T-helper 1 cell treated with Interleukin-12 subunit alpha and Interleukin-12 subunit beta and Interleukin-4 antibody, amounts not matched to agents 30 ng/mL and 1 ng/mL, for 36 hours (primary cell): ENCODE data around the gene ST7. TPM values are rescaled to one million over a fixed set of nuclear protein-coding genes. Genes with fewer than 3 reads are reported as not detected.

Experiments
- intact Hi-C: fragments of 100-400 bp; cut with micrococcal nuclease; formaldehyde crosslinking; loops from one replicate; pipeline ENCODE4 v1.15.1; 2024
- total RNA-seq: library from RNA; stranded (reverse); gene quantifications from 2 replicates; pipeline ENCODE4 v1.2.3, GENCODE V29; 2022

ST7 gene, protein sequence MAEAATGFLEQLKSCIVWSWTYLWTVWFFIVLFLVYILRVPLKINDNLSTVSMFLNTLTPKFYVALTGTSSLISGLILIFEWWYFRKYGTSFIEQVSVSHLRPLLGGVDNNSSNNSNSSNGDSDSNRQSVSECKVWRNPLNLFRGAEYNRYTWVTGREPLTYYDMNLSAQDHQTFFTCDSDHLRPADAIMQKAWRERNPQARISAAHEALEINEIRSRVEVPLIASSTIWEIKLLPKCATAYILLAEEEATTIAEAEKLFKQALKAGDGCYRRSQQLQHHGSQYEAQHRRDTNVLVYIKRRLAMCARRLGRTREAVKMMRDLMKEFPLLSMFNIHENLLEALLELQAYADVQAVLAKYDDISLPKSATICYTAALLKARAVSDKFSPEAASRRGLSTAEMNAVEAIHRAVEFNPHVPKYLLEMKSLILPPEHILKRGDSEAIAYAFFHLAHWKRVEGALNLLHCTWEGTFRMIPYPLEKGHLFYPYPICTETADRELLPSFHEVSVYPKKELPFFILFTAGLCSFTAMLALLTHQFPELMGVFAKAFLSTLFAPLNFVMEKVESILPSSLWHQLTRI
- total RNA-seq: 3.2 and 3.4 TPM in 2 replicates

DNA sequence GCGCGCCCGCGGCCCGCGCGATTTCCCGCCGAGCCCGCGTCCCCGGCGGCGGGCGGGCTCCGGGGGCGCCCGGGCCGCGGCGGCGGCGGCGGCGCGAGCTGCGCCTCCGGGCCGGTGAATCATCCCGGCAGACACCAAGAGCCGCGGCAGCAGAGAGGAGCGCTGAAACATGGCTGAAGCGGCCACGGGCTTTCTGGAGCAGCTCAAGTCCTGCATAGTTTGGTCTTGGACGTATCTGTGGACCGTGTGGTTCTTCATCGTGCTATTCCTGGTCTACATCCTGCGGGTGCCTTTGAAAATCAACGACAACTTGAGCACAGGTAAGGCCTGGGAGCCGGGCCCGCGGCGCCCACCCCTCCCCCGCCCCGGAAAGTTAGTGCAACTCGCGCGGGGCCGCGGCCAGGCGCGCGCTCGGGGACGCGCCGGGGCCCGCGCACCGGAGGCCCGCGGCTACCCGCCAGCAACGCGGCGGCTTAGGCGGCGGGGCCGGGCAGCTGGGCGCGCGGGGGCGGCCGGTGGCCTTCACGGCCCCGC, at the start of gene ST7:
TSS of gene ST7 (plus strand) at position 130 of the 534 bp plus-strand sequence. CDS start at position 170, 40 bp downstream.
- intact Hi-C loops: loop anchor here (1.0 to 5.0 kb wide), 4 partner anchors 23 to 741 kb away; partner anchors contain the start of genes CAPZA2 and TES

GRCh38 chr7:116906391-116906790, 46.9 kb upstream of the ST7 start:
- intact Hi-C loops: no loop called here

DNA sequence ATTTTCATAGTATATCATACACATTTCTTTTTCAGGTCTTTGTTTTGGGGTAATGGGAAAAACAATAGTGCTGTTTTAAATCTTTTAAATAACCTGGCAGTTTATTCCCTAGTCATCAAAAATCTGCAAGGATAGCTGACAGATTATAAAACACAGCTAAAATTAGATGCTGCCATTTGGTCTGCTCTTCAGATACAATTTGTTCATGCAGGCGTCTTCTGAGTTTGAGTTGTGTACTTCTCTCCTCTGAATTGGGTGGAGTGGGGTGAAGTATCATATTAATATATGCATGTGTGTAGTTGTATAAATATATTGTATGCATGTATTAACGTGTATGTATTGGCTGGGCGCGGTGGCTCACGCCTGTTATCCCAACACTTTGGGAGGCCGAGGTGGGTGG, 42.9 kb upstream of the ST7 start:
- intact Hi-C loops: no loop called here

- intact Hi-C loops: no loop called here
Measured at GRCh38 chr7:116911801-116912200, 41.5 kb upstream of the ST7 start.

GRCh38 chr7:116912269-116912909, 40.9 kb upstream of the ST7 start:
- intact Hi-C loops: no loop called here

DNA sequence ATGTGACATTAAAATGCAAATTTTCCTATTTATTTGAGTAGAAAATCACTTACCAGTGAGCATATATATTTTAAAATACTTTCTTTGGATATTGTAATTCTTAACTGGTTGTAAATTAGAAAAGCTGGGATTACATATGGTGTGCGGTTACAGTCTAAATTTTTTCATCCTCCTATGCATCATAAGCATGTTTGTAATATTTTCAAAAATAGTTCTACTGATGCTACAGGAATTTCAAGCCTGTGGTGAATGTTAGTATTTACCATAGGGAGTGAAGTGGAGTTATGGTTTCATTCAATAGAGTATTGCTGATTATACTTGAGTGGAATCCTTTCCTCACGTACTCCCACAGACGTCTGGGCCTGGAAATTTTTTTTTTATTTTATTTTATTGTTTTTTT, 34.6 kb upstream of the ST7 start:
- intact Hi-C loops: no loop called here

GRCh38 chr7:116920359-116920758, 32.9 kb upstream of the ST7 start:
- intact Hi-C loops: no loop called here

- intact Hi-C loops: no loop called here
Measured at GRCh38 chr7:116922545-116922944, 30.8 kb upstream of the ST7 start.

GRCh38 chr7:116924741-116925140, 28.6 kb upstream of the ST7 start:
- intact Hi-C loops: no loop called here

GRCh38 chr7:116929021-116929420, 24.3 kb upstream of the ST7 start:
- intact Hi-C loops: no loop called here

DNA sequence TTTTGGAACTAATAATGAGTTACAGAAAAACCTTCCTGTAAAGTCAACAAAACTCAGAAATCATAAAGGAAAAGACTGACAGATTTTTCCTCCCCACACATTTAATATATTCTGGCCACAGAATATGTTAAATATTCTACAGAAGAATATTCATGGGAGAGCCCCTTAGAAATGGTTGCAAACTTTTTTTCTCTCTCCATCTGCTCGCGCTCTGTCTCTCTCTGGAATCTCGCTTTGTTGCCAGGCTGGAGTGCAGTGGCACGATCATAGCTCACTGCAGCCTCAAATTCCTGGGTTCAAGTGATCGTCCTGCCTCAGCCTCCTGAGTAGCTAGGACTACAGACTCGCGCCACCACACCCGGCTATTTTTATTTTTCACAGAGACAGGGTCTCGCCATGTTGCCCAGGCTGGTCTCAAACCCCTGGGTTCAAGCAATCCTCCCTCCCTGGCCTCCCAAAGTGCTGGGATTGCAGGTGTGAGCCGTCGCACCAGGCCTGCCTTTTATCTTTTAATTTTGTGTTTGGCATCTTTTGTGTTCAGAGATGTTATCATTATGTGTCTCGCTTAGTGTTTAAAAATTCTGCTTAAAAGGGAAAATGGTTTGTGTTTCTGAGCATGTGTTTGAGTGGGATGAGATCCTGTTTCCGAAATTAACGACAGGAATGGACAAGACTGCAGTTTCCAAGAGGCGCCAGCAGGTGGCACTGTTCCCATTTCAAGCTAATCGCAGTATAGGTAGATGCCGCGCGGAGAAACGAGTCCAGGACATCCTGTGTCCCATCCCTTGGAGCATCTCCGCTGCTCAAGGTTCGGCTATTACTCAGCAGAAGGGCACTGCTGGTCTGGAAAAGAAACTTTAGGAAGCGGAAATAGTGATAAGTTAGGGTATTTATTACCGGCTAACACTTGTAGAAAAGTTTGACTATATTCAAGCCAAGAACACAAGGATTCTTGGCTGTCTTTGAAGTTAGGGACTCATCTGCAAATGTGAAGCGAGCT, 23.1 kb upstream of the ST7 start:
- intact Hi-C loops: loop anchor here (1.0 to 10.0 kb wide), 7 partner anchors 23 to 785 kb away; partner anchors contain the start of genes CAPZA2 and ST7

GRCh38 chr7:116932566-116932965, 20.7 kb upstream of the ST7 start:
- intact Hi-C loops: loop anchor here (10.0 kb wide), 1 partner anchor 782 kb away; no protein-coding TSS in a partner anchor

DNA sequence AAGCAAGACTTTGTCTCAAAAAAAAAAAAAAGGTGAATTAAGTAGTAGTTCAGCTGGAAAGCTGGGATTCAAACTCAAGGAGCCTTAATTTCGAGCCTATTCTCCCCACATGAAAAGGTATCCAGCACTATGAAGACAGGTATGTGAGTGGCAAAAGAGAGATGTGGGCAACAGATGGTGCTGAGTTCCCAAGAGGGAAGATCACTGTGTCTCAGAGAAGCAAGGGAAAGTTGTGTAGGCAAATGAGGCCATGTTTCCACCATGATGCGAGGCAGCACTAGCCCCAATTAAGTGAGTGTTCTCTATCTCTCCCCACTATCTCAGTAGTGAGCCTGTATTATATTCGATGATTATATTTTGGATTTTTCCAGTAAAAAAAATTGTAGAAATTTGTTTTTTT, 19.8 kb upstream of the ST7 start:
- intact Hi-C loops: loop anchor here (10.0 kb wide), 1 partner anchor 781 kb away; no protein-coding TSS in a partner anchor

GRCh38 chr7:116934580-116934979, 18.7 kb upstream of the ST7 start:
- intact Hi-C loops: loop anchor here (10.0 kb wide), 1 partner anchor 780 kb away; no protein-coding TSS in a partner anchor

DNA sequence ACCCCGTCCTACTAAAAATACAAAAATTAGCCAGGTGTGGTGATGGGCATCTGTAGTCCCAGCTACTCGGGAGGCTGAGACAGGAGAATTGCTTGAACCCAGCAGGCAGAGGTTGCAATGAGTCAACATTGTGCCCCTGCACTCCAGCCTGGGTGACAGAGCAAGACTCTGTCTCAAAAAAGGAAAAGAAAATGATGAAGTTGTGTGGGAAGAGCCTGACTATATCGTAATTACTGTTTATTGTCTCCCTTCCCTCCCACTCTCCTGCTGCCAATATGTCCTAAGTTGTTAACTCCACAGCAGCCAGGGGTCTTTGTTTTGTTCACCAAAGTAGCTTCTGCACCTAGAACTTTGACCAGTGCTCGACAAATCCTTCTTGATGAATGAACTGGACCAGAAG, 16.5 kb upstream of the ST7 start:
- intact Hi-C loops: loop anchor here (10.0 kb wide), 1 partner anchor 778 kb away; no protein-coding TSS in a partner anchor

DNA sequence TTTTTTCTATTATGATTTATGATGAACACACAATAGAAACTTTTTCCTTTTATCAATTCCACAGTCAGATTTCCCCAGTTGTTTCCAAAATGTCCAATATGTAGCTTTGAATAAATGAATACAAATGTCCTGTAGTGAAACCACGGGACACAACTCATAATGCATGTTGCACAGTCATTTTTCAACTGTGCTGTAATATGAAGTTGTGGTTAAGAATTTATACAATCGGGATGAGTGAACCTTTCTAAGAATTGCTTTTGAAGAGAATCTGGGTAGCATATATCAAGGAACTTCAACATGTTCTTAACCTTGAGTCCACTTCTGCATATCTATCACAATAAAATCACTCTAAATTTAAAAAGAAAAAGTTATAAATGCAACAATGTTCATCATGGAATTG, 14.6 kb upstream of the ST7 start:
- intact Hi-C loops: loop anchor here (10.0 kb wide), 1 partner anchor 776 kb away; no protein-coding TSS in a partner anchor

- intact Hi-C loops: no loop called here
Measured at GRCh38 chr7:116940689-116941370, 12.5 kb upstream of the ST7 start.

- intact Hi-C loops: no loop called here
Measured at GRCh38 chr7:116942504-116942903, 10.8 kb upstream of the ST7 start.

GRCh38 chr7:116948934-116949333, 4.4 kb upstream of the ST7 start:
- intact Hi-C loops: no loop called here
